Hepatocyte (in vitro differentiated cells): ENCODE measurements around the gene COX20. TPM values are rescaled to one million over a fixed set of nuclear protein-coding genes. Genes with fewer than 3 reads are reported as not detected.

Experiments
- DNase-seq: peaks from one replicate; pipeline ENCODE4 v3.0.0-alpha.2; 2016; ENCODE audit warnings: low spot score
- H2AFZ ChIP-seq: fragments of 200-600 bp; sonication (generic); 2 replicates; pipeline ENCODE4 v1.6.0; 2016; ENCODE audit warnings: antibody characterized with exemption, mild to moderate bottlenecking
- H3K27ac ChIP-seq: fragments of 200-600 bp; sonication (generic); 2 replicates; pipeline ENCODE4 v1.5.1; 2016; ENCODE audit warnings: mild to moderate bottlenecking
- H3K27me3 ChIP-seq: fragments of 200-600 bp; sonication (generic); 2 replicates; pipeline ENCODE4 v1.6.1; 2016
- H3K36me3 ChIP-seq: fragments of 200-600 bp; sonication (generic); replicated peaks from 2 replicates; pipeline ENCODE4 v1.5.1; 2016; ENCODE audit warnings: low read depth; ENCODE audit not compliant: insufficient read depth
- H3K4me1 ChIP-seq: fragments of 200-600 bp; sonication (generic); 2 replicates; pipeline ENCODE4 v1.5.1; 2016; ENCODE audit warnings: mild to moderate bottlenecking, moderate library complexity; ENCODE audit not compliant: insufficient read depth
- H3K4me2 ChIP-seq: fragments of 200-600 bp; sonication (generic); 2 replicates; pipeline ENCODE4 v1.6.0; 2016
- H3K4me3 ChIP-seq: fragments of 200-600 bp; sonication (generic); 2 replicates; pipeline ENCODE4 v1.5.1; 2016; ENCODE audit warnings: mild to moderate bottlenecking
- H3K79me2 ChIP-seq: fragments of 200-600 bp; sonication (generic); 2 replicates; pipeline ENCODE4 v1.6.0; 2017; ENCODE audit warnings: mild to moderate bottlenecking
- H3K9me2 ChIP-seq: fragments of 200-600 bp; sonication (generic); replicated peaks from 2 replicates; pipeline ENCODE4 v1.6.0; 2017; ENCODE audit warnings: mild to moderate bottlenecking; ENCODE audit not compliant: insufficient read depth
- H3K9me3 ChIP-seq: fragments of 200-600 bp; sonication (generic); 2 replicates; pipeline ENCODE4 v1.5.1; 2016; ENCODE audit warnings: low read depth, mild to moderate bottlenecking
- H4K20me1 ChIP-seq: fragments of 200-600 bp; sonication (generic); 2 replicates; pipeline ENCODE4 v1.6.0; 2016; ENCODE audit warnings: mild to moderate bottlenecking; ENCODE audit not compliant: insufficient read depth, poor library complexity, severe bottlenecking
- EZH2 ChIP-seq: fragments of 200-600 bp; sonication (generic); IDR thresholded peaks from 2 replicates; pipeline ENCODE4 v1.6.1; 2016; ENCODE audit warnings: antibody characterized with exemption, mild to moderate bottlenecking, borderline replicate concordance
- EZH2phosphoT487 ChIP-seq: fragments of 200-600 bp; sonication (generic); IDR thresholded peaks from one replicate; pipeline ENCODE4 v1.6.1; 2018; ENCODE audit warnings: antibody characterized with exemption, mild to moderate bottlenecking, low read depth, moderate library complexity; ENCODE audit not compliant: unreplicated experiment, severe bottlenecking
- WGBS: methylation state at CpG from one replicate; pipeline ENCODE4 v1.1.6; 2016; ENCODE audit warnings: low lambda C conversion rate; ENCODE audit errors: missing lambda C conversion rate; 5-methylcytosine and 5-hydroxymethylcytosine counted together
- polyA plus RNA-seq: library from polyadenylated mRNA; unstranded; fragments of >200 nt; fragmentation: Nextera tagmentation; extraction: Ambion mirVana; gene quantifications from 2 replicates; pipeline ENCODE4 v1.2.1, GENCODE V29; 2016
- total RNA-seq: library from RNA; depleted of rRNA; stranded (reverse); fragments of >200 nt; gene quantifications from 2 replicates; pipeline ENCODE4 v1.2.3, GENCODE V29; 2014
- TF ChIP-seq, protein P1 (sequence below): fragments of 200-600 bp; sonication (generic); IDR thresholded peaks from 2 replicates; pipeline ENCODE4 v1.5.1; 2016; ENCODE audit warnings: antibody characterized with exemption, mild to moderate bottlenecking; ENCODE audit not compliant: poor library complexity

COX20 gene
- total and polyA plus RNA-seq, 2 experiments from 2014 or later, result 32.0 to 61.9 TPM

- Histone ChIP-seq H4K20me1 (no peaks in the 10 kb centered on the region), H3K4me3 (no peak overlapping the region), H3K36me3 (no peaks in the 10 kb centered on the region), H3K4me1 (no peaks in the 10 kb centered on the region), H2AFZ (no peak overlapping the region), H3K9me2 (no peaks in the 10 kb centered on the region), H3K9me3 (no peaks in the 10 kb centered on the region), H3K4me2 (no peak overlapping the region), H3K79me2 (no peaks in the 10 kb centered on the region), H3K27ac (no peak overlapping the region), H3K27me3 (no peaks in the 10 kb centered on the region)
- WGBS, result 47% methylated on average over 10 of the region's 10 CpGs
- TF ChIP-seq EZH2, result no peak
- TF ChIP-seq, protein P1, sequence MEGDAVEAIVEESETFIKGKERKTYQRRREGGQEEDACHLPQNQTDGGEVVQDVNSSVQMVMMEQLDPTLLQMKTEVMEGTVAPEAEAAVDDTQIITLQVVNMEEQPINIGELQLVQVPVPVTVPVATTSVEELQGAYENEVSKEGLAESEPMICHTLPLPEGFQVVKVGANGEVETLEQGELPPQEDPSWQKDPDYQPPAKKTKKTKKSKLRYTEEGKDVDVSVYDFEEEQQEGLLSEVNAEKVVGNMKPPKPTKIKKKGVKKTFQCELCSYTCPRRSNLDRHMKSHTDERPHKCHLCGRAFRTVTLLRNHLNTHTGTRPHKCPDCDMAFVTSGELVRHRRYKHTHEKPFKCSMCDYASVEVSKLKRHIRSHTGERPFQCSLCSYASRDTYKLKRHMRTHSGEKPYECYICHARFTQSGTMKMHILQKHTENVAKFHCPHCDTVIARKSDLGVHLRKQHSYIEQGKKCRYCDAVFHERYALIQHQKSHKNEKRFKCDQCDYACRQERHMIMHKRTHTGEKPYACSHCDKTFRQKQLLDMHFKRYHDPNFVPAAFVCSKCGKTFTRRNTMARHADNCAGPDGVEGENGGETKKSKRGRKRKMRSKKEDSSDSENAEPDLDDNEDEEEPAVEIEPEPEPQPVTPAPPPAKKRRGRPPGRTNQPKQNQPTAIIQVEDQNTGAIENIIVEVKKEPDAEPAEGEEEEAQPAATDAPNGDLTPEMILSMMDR, result peak; percentile 87
- DNase-seq, result peak; percentile 76
Observed at GRCh38 chr1:244796719-244797406, 38.6 kb upstream of the COX20 start.

DNA sequence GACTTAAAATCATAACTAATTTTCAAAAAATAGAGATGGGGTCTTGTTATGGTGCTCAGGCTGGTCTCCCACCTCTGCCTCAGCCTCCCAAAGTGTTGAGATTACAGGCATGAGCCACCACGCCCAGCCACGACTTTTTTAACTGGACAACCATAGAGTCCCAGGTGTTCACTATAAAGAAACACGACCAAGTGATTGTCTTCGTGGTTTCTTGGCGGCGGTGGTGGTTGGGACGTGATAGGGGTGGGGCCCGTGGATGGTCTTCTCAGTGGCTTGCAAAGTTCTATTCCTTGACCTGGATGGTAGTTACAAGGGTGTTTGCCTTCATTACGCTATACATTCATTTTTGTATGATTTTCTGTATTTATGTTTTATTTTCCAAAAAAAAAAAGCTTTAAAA, 34.6 kb upstream of the COX20 start:
- Histone ChIP-seq H2AFZ (no peak overlapping the region), H3K4me2 (no peak overlapping the region)

DNA sequence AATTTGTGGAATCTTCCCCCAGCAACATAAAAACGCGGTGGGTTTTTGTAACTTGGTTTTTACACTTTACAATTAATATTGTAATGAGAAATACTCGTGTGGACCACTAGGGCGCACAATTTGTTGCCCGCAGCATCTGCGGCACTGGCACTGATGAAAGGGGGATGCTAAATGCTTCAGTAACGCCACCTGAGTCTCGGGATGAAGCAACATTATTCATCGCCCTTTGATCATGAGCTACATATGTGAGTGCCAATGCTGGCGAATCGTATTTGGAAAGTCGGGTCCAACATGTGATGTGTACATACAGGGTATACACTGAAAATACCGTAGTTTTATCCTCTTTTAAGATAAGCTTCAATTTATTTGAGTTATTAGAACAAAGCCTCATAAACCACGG, 34.2 kb upstream of the COX20 start:
- DNase-seq, result no peak
- H3K9me3 ChIP-seq, result no peaks in the 10 kb centered on the region
- 68% methylated on average over 14 of the region's 14 CpGs for WGBS
- H3K36me3 ChIP-seq, result no peaks in the 10 kb centered on the region
- H3K27ac ChIP-seq, result no peak overlapping the region
- no peaks in the 10 kb centered on the region for H3K9me2 ChIP-seq
- H4K20me1 ChIP-seq, result no peaks in the 10 kb centered on the region
- H3K4me1 ChIP-seq, result no peaks in the 10 kb centered on the region
- H3K4me3 ChIP-seq, result no peak overlapping the region
- no peaks in the 10 kb centered on the region for H3K79me2 ChIP-seq
- TF ChIP-seq, protein P1, result peak; percentile 37
- TF ChIP-seq EZH2 (no peak), EZH2phosphoT487 (no peak)
- no peak overlapping the region for H3K4me2 ChIP-seq
- no peak overlapping the region for H2AFZ ChIP-seq
- H3K27me3 ChIP-seq, result no peaks in the 10 kb centered on the region

More for the DNA sequence above, 34.6 kb upstream of the COX20 start:
- no peaks in the 10 kb centered on the region for H3K4me1 ChIP-seq
- no peaks in the 10 kb centered on the region for H3K9me3 ChIP-seq
- no peaks in the 10 kb centered on the region for H3K36me3 ChIP-seq
- no peak for DNase-seq
- no peaks in the 10 kb centered on the region for H4K20me1 ChIP-seq
- H3K4me3 ChIP-seq, result no peak overlapping the region
- WGBS, result 93% methylated on average over 9 of the region's 9 CpGs
- no peaks in the 10 kb centered on the region for H3K79me2 ChIP-seq
- H3K9me2 ChIP-seq, result no peaks in the 10 kb centered on the region
- H3K27me3 ChIP-seq, result no peaks in the 10 kb centered on the region
- no peak for TF ChIP-seq EZH2phosphoT487
- TF ChIP-seq, protein P1, result no peak
- TF ChIP-seq EZH2, result no peak
- H3K27ac ChIP-seq, result no peak overlapping the region
